PC-9 (cell line): Measurements from ENCODE around the gene KDM4C. TPM values are rescaled to one million over a fixed set of nuclear protein-coding genes. Genes with fewer than 3 reads are reported as not detected.

ENCODE experiments used
- BruUV-seq: library from RNA; stranded (reverse); fragments of 400-500 nt; replicated peaks from 2 replicates; lab custom pipeline; 2021; lab: Mats Ljungman, UMichigan
- CTCF ChIA-PET: fragments of 300-600 bp; sonication (Branson Sonifier 250); formaldehyde crosslinking; loops from one replicate; lab custom pipeline; 2022; ENCODE audit warnings: antibody characterized with exemption; lab: Charles Lee
- POLR2A ChIA-PET: fragments of 300-600 bp; sonication (Branson Sonifier 250); formaldehyde crosslinking; loops from one replicate; lab custom pipeline; 2022; ENCODE audit warnings: antibody characterized with exemption; ENCODE audit not compliant: unreplicated experiment; lab: Charles Lee
- DNase-seq, 2 experiments: peaks; one replicate each; pipeline versions ENCODE4 v3.0.0 to v3.0.0-alpha.2; 2015 to 2022; ENCODE audit warnings: mixed read lengths in 1 of 2
- H2AFZ ChIP-seq: fragments of 200-600 bp; sonication (generic); 2 replicates; pipeline ENCODE4 v1.8.1; 2017; ENCODE audit warnings: antibody characterized with exemption
- H3F3A ChIP-seq: fragments of 200-600 bp; sonication (generic); 2 replicates; pipeline ENCODE4 v1.8.1; 2017; ENCODE audit warnings: antibody characterized with exemption, mild to moderate bottlenecking, low read depth; ENCODE audit not compliant: insufficient read depth
- H3K27ac ChIP-seq: fragments of 200-600 bp; sonication (generic); 2 replicates; pipeline ENCODE4 v1.6.1; 2016; ENCODE audit warnings: mixed run types
- H3K27me3 ChIP-seq: fragments of 200-600 bp; sonication (generic); 2 replicates; pipeline ENCODE4 v1.6.1; 2016; ENCODE audit warnings: low read depth, mixed run types; ENCODE audit not compliant: insufficient read depth
- H3K36me3 ChIP-seq: fragments of 200-600 bp; sonication (generic); 2 replicates; pipeline ENCODE4 v1.6.1; 2016; ENCODE audit warnings: low read depth, mixed run types
- H3K4me1 ChIP-seq: fragments of 200-600 bp; sonication (generic); replicated peaks from 2 replicates; pipeline ENCODE4 v1.6.1; 2016; ENCODE audit warnings: mixed run types; ENCODE audit not compliant: insufficient read depth
- H3K4me2 ChIP-seq: fragments of 200-600 bp; sonication (generic); 2 replicates; pipeline ENCODE4 v1.6.1; 2017; ENCODE audit warnings: mixed run types
- H3K4me3 ChIP-seq: fragments of 200-600 bp; sonication (generic); 2 replicates; pipeline ENCODE4 v1.6.1; 2016; ENCODE audit warnings: mixed run types
- H3K79me2 ChIP-seq: fragments of 200-600 bp; sonication (generic); 2 replicates; pipeline ENCODE4 v1.6.1; 2017; ENCODE audit warnings: low read depth, mixed run types
- H3K9me2 ChIP-seq: fragments of 200-600 bp; sonication (generic); 2 replicates; pipeline ENCODE4 v1.8.1; 2017; ENCODE audit warnings: mild to moderate bottlenecking; ENCODE audit not compliant: insufficient read depth
- H3K9me3 ChIP-seq: fragments of 200-600 bp; sonication (generic); 2 replicates; pipeline ENCODE4 v1.8.1; 2016; ENCODE audit warnings: low read depth; ENCODE audit not compliant: insufficient read depth
- H4K20me1 ChIP-seq: fragments of 200-600 bp; sonication (generic); 2 replicates; pipeline ENCODE4 v1.8.1; 2017; ENCODE audit not compliant: insufficient read depth
- EZH2 ChIP-seq: fragments of 200-600 bp; sonication (generic); IDR thresholded peaks from 2 replicates; pipeline ENCODE4 v1.8.0; 2017; ENCODE audit warnings: antibody characterized with exemption, low read depth
- intact Hi-C: fragments of 100-400 bp; cut with micrococcal nuclease; formaldehyde crosslinking; loops from one replicate; pipeline ENCODE4 v1.10.0; 2022; ENCODE audit not compliant: unreplicated experiment
- total RNA-seq: library from RNA; stranded (reverse); gene quantifications from 2 replicates; pipeline ENCODE4 v1.2.3, GENCODE V29; 2021
- TF ChIP-seq, protein P1 (sequence below): fragments of 200-600 bp; sonication (generic); conservative IDR thresholded peaks from 2 replicates; pipeline ENCODE4 v1.6.1; 2017; ENCODE audit warnings: mixed run types, antibody characterized with exemption, mild to moderate bottlenecking, moderate library complexity

KDM4C gene
- total RNA-seq, 1 experiment from 2014 or later, result 12.9 TPM

DNA sequence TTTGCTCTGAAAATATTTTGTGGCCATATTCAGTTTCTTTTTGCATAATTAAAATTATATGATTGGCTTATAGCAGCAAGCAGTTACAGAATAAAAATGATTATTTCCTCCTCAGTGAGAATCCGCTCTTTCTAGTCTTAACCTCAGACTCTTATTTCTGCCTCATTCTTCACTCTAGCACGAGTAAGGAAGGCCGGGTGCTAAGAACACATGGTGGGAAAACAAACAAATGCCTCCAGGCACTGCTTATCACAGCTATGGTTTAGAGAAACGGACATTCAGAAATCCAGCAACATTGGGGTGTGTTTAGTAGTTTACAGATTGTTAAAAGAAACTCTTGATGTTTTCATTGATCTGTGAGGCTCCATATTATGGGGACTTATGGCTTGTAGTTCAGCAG, 168.7 kb downstream of the KDM4C start:
- intact Hi-C loops, result no loop called here
- Histone ChIP-seq H2AFZ (no peak overlapping the region), H3K36me3 (no peaks in the 10 kb centered on the region), H3K27ac (no peak overlapping the region), H3K4me1 (no peaks in the 10 kb centered on the region), H3K9me2 (no peaks in the 10 kb centered on the region), H3F3A (no peaks in the 10 kb centered on the region), H3K27me3 (no peaks in the 10 kb centered on the region), H3K79me2 (no peaks in the 10 kb centered on the region), H4K20me1 (no peaks in the 10 kb centered on the region), H3K4me3 (no peak overlapping the region), H3K4me2 (no peak overlapping the region), H3K9me3 (no peaks in the 10 kb centered on the region)
- ChIA-PET CTCF (no interaction called here), POLR2A (interaction anchor here (0.6 kb wide), 1 partner anchor 170 kb away, joined by 5 read pairs; no protein-coding TSS in a partner anchor)
- BruUV-seq, result no TSS peak
- TF ChIP-seq EZH2, result no peak
- TF ChIP-seq, protein P1, sequence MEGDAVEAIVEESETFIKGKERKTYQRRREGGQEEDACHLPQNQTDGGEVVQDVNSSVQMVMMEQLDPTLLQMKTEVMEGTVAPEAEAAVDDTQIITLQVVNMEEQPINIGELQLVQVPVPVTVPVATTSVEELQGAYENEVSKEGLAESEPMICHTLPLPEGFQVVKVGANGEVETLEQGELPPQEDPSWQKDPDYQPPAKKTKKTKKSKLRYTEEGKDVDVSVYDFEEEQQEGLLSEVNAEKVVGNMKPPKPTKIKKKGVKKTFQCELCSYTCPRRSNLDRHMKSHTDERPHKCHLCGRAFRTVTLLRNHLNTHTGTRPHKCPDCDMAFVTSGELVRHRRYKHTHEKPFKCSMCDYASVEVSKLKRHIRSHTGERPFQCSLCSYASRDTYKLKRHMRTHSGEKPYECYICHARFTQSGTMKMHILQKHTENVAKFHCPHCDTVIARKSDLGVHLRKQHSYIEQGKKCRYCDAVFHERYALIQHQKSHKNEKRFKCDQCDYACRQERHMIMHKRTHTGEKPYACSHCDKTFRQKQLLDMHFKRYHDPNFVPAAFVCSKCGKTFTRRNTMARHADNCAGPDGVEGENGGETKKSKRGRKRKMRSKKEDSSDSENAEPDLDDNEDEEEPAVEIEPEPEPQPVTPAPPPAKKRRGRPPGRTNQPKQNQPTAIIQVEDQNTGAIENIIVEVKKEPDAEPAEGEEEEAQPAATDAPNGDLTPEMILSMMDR, result no peak
- DNase-seq, result no peak

DNA sequence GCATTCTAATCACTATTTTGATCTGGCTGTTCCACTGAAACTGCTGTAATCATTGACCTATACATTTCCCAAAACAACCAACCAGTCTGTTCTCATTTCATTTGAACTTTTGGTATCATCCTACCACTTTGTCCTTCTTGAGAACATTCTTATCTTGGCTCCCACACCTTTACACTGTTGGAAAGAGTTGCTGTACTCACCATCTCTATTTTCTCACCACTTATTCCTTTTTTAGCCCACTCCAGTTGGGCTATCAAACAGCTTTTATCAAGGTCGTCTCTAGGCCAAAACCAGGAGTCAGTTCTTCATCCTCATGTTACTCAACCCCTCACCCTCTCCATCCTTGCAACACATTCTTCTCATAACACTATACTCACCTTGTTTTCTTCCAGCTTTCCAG, 170.1 kb downstream of the KDM4C start:
- CTCF ChIA-PET, result no interaction called here

DNA sequence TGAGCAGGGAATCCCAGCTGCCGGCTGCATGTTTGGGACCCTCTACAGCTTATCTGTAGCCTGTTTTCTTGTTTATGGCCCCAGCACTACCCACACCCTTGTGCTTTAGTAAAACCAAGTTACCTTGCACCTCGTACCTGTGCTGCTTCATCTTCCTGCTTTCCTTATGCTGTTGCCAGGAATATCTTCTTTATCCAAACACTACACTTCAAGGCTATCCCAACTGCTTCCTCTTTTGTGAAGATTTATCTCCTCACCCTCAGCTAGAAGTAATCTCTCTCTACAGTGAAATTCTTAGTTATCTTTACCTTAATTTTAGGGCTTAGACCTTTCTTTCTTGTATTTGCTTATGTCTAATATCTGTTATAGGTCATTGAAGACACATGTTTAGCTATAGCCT, 171.1 kb downstream of the KDM4C start:
- no peaks in the 10 kb centered on the region for H3K9me3 ChIP-seq
- no peaks in the 10 kb centered on the region for H3F3A ChIP-seq
- no peaks in the 10 kb centered on the region for H3K27me3 ChIP-seq
- no peaks in the 10 kb centered on the region for H3K36me3 ChIP-seq
- no peaks in the 10 kb centered on the region for H3K79me2 ChIP-seq
- H4K20me1 ChIP-seq, result no peaks in the 10 kb centered on the region
- no peaks in the 10 kb centered on the region for H3K9me2 ChIP-seq
- H3K4me1 ChIP-seq, result no peaks in the 10 kb centered on the region
- TF ChIP-seq EZH2, result no peak
- TF ChIP-seq, protein P1, result no peak
- H3K27ac ChIP-seq, result no peak overlapping the region
- H3K4me2 ChIP-seq, result no peak overlapping the region
- BruUV-seq, result no TSS peak
- ChIA-PET CTCF (no interaction called here), POLR2A (no interaction called here)
- H2AFZ ChIP-seq, result no peak overlapping the region
- no peak for DNase-seq
- no peak overlapping the region for H3K4me3 ChIP-seq
- intact Hi-C loops, result no loop called here

More for the DNA sequence above, 170.1 kb downstream of the KDM4C start:
- POLR2A ChIA-PET, result no interaction called here
- H3K9me3 ChIP-seq, result no peaks in the 10 kb centered on the region
- H3K27me3 ChIP-seq, result no peaks in the 10 kb centered on the region
- no peak overlapping the region for H3K4me2 ChIP-seq
- H4K20me1 ChIP-seq, result no peaks in the 10 kb centered on the region
- DNase-seq, result no peak
- intact Hi-C loops, result no loop called here
- H3K27ac ChIP-seq, result no peak overlapping the region
- H3F3A ChIP-seq, result no peaks in the 10 kb centered on the region
- TF ChIP-seq, protein P1, result no peak
- H3K4me1 ChIP-seq, result no peaks in the 10 kb centered on the region
- H3K9me2 ChIP-seq, result no peaks in the 10 kb centered on the region
- H2AFZ ChIP-seq, result no peak overlapping the region
- no peaks in the 10 kb centered on the region for H3K79me2 ChIP-seq
- BruUV-seq, result no TSS peak
- no peaks in the 10 kb centered on the region for H3K36me3 ChIP-seq
- H3K4me3 ChIP-seq, result no peak overlapping the region
